GM18517 (cell line): ENCODE results near the gene TNIP1.

Experiments used
- ATAC-seq: cut with Tn5 transposase; IDR thresholded peaks from one replicate; pipeline ENCODE4 v1.9.1; 2021; ENCODE audit warnings: mild to moderate bottlenecking, moderate library complexity; ENCODE audit not compliant: unreplicated experiment

Gene TNIP1

DNA sequence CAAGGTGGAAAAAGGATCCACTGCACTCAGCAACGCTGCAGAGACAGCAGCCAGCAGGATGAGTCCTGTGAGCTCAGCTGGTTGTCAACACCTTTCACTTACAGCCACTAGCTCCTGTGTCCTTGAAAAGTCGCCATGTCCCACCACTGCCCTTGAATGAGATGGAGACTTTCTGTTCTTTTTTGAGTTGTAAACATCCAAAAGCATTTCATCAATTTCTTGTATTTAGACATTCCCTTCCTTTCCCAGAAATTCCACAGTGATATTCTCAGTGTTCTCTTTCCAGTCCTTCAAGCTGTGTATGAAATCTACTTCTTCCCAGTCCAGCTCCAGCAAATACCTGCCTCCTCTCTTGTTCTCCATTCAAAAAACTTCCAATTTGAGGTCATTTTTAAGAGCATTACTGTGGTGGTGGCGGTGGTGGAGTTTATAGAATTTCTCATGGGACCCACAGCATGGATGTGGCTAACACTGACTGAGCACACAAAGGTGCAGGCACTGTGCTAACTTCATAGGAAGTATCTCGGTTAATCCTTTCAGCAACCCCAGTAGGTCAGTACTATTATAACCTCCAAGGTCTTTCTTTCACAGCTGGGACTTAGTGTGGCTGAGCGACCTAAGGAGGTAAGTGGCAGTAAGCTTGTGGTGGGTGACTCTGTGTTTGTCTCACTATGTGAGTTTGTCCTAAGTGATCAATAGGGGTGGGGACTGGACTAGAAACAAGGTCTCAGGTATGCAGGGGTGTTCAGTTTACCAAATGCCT is 75.5 kb downstream of the TNIP1 start:
- no peak for ATAC-seq

DNA sequence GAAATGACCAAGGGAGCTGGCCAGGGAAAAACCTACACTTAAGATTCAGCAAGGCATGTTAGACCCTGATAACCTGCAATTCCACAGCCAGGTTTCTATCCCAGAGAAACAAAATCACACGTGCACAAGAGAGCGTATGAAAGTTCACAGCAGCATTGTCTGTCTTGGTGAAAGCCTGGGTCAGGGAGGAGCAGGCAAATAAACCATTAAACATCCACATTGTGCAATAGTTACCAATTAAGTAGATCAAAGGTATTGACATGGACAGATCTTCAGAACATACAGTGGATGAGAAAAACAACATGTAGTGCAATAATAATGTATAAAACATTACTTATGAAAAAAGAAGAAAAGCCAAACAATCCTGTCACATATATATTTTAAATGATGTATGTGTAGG is 76.3 kb downstream of the TNIP1 start:
- no peak for ATAC-seq

- no peak for ATAC-seq
These were observed 77.4 kb downstream of the TNIP1 start for GRCh38 chr5:151003503-151003860.

DNA sequence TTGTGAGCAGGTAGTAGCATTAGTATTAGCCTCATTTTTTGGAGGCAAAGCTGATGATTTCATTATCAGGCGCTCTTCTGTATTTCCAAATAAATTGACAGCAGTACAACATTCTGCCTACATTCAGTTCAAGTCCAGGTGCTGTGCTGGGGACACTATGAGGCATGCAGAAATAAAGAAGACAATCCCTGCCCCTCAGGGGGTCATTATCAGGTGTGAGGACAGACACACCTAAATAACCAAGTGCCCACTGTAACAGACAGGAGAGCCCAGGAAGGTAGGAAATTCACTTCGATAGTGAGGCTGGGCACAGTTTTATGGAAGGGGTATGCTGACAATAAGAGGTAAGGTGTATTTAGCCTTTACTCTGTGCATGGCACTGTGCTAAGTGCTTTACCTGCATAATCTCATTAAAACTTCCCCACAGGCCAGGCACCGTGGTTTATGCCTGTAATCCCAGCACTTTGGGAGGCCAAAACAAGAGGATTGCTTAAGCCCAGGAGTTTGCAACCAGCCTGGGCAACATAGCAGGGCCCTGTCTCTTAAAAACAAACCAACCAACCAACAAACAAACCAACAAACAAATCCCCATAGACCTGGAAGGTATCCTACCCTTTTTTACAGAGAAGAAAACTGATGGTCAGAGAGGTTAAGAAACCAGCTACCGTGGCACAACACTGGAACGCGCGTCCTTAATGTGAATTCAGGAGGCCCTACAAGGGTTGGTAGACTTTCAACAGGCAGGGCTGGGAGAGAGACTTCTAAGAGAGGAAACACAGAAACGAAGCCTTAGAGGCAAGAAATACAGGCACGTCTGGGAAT is 77.9 kb downstream of the TNIP1 start:
- ATAC-seq: no peak

DNA sequence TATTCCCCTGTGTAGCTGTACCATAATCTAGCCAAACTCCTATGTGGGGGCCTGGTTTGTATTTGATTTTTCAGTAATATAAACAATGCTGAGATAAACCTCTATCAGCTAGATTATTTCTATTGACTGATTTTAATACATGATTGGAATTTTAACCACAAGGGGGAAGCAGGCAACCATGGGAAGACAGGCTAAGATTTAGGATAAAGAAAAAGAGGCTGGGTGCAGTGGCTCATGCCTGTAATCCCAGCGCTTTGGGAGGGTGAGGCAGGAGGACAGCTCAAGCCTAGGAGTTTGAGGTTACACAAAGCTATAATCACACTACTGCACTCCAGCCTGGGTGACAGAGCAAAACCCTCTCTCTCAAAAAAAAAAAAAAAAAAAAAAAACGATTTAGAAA is 78.6 kb downstream of the TNIP1 start:
- no peak for ATAC-seq

DNA sequence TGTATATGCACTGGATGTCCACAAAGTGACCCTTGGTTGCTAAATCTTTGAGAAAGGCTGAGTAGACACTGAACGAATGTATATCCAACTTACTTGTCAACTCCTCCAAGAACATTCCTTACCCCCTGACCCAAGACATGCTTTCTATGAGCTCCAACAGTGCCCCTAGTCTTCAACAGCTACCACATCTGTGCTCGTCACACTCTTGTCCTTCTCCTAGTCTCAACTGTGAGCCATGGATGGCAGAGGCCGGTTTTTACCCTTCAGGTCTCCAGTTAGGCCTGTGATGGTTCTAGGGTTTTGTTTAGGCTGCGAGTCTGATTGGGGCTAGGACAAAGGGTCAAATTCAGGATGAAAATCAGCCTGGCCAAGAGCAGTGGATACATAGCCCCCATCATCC is 79.4 kb downstream of the TNIP1 start:
- no peak for ATAC-seq

- ATAC-seq: no peak
These were observed 81.0 kb downstream of the TNIP1 start for GRCh38 chr5:150999704-151000442.

GRCh38 chr5:150993826-150994412 is 86.9 kb downstream of the TNIP1 start:
- no peak for ATAC-seq

DNA sequence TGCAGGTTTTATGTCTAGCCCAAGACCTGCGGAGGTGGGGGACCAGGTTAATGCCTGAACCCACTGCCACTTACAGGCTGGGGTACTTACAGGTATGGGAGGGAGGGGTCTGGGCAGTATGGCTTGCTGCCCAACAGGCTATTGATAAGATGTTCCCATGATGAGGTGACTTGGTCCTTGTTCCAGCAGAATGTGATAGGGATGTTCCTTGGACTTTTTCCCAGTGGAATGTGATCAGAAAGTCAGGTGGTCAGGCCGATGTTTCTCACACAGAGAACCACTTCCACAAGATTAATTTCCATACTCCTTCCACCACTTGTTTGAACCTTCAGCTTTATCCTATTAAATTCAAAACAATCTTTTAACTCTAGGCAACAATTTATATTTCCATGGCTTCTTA is 87.4 kb downstream of the TNIP1 start:
- ATAC-seq: no peak

GRCh38 chr5:150992705-150993104 is 88.1 kb downstream of the TNIP1 start:
- no peak for ATAC-seq

DNA sequence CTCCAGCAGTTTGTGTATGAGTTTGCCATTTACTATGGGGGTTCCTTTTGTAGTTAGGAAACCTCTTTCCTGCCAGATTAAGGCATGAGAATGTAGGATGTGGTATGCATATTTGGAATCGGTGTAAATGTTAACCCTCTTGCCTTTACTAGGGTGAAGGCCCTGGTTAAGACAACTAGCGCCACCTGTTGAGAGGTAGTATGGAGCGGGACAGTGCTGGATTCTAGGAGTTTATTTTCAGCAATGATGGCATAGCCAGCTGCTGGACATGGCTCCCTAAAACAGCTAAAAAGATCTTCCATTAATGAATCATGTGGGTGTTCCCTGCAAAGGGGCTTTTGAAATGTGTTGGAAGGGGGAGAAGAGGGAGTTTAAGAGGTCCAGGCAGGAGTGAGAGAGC is 91.1 kb downstream of the TNIP1 start:
- ATAC-seq: no peak

DNA sequence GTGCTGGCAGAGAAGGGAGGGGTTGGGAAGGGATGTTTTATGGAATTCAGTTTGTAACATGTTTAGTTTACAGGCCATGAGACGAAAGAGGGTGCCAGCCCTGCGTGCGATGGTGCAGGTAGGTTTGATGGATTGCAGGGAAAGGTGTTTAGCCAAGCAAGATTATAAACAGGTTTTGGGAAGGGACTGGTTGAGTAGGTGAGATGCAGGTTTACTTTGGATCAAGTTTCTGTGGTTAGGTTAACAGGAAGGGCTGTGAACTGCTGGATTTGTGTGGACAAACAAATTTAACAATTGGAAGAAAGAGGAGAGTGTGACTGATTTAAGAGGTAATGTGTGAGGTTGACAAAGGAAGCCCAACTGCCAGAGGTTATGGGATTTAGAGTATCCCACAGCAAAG is 93.1 kb downstream of the TNIP1 start:
- no peak for ATAC-seq
